ENCODE data around the gene ROM1.

The ROM1 gene

DNA sequence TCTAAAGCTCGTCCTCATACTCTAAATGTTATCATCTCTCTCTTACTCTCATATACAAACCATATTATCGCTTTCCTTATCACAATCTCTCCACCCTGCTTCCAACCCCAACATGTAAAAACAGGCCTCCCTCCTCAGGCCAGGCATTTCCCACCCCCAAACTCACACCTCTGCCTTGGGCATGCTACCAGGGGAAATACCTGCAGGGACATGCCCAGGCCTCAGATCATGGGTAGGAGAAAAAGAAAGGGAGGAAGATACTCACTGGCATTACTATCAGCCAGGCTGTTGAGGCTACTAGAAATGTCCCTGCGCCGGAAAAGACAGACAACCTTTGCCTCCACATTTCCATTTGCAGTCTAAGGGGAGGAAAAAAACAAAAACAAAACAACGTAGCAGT is 13.2 kb upstream of the ROM1 start:
- TF ChIP-seq, protein P1, sequence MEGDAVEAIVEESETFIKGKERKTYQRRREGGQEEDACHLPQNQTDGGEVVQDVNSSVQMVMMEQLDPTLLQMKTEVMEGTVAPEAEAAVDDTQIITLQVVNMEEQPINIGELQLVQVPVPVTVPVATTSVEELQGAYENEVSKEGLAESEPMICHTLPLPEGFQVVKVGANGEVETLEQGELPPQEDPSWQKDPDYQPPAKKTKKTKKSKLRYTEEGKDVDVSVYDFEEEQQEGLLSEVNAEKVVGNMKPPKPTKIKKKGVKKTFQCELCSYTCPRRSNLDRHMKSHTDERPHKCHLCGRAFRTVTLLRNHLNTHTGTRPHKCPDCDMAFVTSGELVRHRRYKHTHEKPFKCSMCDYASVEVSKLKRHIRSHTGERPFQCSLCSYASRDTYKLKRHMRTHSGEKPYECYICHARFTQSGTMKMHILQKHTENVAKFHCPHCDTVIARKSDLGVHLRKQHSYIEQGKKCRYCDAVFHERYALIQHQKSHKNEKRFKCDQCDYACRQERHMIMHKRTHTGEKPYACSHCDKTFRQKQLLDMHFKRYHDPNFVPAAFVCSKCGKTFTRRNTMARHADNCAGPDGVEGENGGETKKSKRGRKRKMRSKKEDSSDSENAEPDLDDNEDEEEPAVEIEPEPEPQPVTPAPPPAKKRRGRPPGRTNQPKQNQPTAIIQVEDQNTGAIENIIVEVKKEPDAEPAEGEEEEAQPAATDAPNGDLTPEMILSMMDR (IDR thresholded peaks at IDR 0.05; ENCODE audit: insufficient read depth, missing control alignments), result no peak
- DNase-seq (ENCODE audit: insufficient read length, low spot score) (no peak), FAIRE-seq (no peak)

DNA sequence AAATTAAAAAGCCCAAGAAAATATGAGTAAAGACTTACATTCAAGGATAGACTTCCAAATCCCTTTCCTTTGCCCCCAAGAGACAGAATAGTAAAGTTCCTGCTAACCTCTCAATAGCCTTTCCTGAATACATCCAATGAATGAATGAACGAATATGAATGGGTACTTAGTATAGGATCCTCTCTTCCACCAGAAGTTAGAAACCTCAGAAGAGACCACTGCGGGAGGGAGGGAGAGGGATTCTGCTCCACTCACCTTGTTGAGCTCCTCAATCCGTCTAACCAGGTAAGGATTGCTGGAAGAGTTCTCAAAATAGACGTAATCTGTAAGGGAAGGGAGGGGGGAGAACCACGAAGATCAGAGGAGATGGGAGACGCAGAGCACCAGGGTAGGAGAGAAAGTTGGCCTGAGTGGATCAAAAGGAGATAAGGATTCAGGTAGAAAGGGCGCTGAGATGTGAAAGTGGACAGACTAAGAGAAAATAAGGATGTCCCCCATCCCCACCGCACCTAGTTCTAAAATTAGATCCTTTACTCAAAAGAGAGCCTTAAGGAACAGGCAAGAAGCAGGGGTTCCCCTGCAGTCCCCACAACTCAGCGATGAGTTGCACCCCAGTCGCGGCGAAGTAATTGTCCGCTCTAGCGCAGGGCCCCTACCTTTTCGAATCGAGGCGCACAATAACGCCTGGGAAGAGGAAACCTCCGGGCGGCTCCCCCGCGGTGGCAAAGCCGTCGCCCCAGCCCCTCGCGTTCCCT is 12.5 kb upstream of the ROM1 start:
- DNase-seq (ENCODE audit: insufficient read length, low spot score) (no peak), FAIRE-seq (no peak)
- TF ChIP-seq, protein P1 (IDR thresholded peaks at IDR 0.05; ENCODE audit: insufficient read depth, missing control alignments), result no peak

DNA sequence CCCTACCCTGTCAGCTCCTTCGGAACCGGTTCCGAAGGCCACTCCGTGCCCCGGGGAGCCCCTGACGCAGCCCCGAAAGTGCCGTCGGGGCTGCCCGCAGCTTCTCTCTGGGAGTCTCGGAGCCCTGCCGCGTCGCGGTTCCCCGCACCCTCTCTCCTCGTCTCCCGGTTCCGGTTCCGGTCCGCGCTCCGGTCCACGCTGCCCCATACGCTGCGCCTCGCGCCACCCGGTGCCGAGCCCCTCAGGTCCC is 12.0 kb upstream of the ROM1 start:
- TF ChIP-seq, protein P1 (IDR thresholded peaks at IDR 0.05; ENCODE audit: insufficient read depth, missing control alignments), result no peak
- DNase-seq (ENCODE audit: insufficient read length, low spot score), result no peak
- FAIRE-seq, result no peak

DNA sequence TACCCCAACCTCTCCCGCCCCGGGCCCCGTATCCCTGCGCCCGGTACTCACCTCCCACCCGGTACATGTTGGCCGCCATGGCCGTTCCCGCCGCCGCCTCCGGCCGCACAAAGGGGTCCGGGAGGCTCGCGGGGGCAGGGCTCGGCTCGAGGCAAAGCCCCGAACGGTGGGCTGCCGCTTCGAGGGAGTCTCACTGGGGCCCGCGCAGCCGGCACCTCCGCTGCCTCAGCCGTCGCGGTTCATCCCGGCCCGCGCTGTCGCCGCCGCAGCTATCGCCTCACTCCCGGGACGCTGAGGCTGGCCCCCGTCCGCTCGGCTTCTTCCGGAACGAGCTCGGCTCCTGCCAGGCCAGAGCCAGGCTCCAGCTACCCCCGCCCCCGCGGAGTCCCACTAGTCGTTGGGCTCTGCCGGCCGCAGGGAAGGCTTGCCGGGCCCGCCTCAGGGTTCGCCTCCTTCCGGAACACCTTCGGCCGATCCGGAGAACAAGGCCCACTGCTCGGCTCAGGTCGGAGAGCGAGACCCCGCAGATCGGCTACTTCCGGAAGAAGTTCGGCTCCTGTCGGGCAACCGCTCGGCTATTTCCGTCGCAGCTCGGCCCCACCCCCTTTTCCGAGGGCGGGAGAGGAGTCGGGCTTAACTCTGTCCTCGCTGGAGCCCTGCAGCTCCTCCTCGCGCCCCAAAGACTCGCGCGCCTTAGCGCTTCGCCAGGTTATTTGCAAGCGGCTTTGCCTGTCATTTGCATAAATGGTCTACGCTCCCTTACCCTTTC is 11.5 kb upstream of the ROM1 start, which contains the start of gene MTA2:
Gene MTA2 (minus strand): TSS at position 494 of the 769 bp plus-strand sequence. CDS start 415 bp downstream, at position 79.
- DNase-seq (ENCODE audit: insufficient read length, low spot score) (peak; percentile 75), FAIRE-seq (no peak)
- TF ChIP-seq, protein P1 (IDR thresholded peaks at IDR 0.05; ENCODE audit: insufficient read depth, missing control alignments), result no peak

DNA sequence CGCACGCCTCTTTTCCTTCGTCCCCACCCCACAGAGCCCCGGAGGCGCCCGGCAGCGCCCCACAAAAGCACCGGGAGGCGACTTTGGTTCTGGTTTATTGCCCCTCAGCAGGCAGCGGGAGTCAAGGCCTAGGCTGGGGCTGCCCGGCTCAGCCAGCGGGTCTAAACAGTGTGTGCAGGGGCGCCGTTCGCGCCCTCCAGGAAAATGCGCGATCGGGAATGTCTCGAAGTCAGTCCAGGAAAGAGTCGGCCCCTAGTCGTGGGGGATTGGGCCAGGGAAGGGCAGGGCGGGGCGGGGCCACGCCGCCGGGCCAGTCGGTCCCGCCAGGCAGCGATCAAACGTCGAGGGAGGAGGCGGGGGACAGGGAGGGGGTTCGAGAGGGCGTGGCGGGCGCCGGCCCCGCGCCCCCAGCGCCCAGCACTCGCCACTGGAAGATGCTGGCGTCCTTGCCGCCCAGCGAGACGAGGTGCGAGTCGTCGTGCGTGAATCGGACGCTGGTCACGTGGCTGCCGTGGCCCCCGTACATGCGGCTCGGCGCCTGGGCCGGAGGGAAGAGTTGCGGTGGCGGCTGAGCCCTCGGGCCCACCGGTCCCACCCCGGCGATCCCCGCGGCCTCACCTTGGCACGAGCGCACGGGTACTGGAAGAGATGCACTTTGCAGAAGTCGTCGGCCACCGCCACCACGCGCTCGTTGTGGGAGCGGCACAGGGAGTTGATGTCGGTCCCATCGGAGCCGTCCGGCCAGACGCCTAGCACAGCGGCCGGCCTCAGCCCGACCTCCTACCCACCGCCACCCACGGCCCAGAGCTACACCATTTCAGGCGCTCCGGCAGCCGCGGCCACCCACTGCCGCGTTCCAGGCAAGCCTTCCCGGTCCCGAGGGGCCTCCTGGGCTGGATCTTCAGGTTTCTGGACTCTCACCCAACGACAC is 10.7 kb upstream of the ROM1 start:
- DNase-seq (ENCODE audit: insufficient read length, low spot score) (peak; percentile 78), FAIRE-seq (no peak)
- TF ChIP-seq, protein P1 (IDR thresholded peaks at IDR 0.05; ENCODE audit: insufficient read depth, missing control alignments), result no peak

DNA sequence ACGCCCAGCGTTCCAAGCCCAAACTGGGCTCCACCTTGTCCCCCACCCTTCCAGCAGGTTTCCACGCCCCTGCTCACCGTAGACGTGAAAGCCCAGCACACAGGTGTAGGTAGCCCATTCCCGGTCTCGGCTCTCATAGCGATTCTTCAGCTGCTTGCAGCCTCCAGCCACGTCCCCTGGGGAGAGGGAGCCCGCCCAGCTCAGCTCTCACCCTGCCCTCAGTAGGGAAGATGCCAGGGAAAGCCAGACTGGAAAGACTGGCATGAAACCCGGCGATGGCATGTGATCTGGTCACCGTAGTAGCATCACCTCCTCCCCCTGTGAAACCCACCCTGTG is 10.0 kb upstream of the ROM1 start:
- TF ChIP-seq, protein P1 (IDR thresholded peaks at IDR 0.05; ENCODE audit: insufficient read depth, missing control alignments), result no peak
- DNase-seq (ENCODE audit: insufficient read length, low spot score), result no peak
- FAIRE-seq, result no peak

Measured in D721Med (cell line).